ENCODE measurements around the gene CLCNKA. TPM values are rescaled to one million over a fixed set of nuclear protein-coding genes. Genes with fewer than 3 reads are reported as not detected.

Gene CLCNKA
- total and polyA plus RNA-seq, 7 experiments from 2014 or later, result not detected

DNA sequence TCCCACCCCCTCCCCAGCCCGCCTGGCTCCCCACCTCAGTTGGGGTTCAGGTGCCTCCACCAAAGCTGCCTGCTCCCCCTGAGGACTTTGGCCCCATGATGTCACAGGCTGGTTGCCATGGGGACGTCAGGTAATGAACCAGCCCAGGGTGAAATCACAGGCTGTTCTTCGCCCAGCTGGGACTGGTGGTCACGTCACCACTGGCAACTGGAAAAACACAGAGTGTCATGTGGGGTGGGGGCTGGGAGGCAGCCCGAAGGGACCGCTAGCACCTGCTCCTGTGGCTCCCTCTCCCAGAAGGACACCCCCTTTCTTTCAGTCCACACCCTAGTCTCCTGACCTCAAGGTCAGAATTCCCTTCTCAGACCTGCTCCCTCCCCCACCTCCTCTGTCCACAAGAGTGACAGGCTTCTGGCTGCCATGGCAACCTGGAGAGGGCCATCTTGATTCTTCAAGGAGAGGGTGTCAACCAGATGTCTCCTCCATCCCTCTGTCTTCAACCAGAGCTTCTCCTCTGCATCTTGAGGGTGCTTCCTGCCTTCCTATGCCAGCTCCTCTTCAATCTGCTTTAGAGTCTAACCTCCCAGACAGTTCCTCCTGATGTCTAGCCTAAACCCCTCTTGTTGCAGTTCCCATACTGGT lies 45.4 kb downstream of the CLCNKA start:
- H3K9me3 Mint-ChIP-seq, result no peaks in the 10 kb centered on the region

DNA sequence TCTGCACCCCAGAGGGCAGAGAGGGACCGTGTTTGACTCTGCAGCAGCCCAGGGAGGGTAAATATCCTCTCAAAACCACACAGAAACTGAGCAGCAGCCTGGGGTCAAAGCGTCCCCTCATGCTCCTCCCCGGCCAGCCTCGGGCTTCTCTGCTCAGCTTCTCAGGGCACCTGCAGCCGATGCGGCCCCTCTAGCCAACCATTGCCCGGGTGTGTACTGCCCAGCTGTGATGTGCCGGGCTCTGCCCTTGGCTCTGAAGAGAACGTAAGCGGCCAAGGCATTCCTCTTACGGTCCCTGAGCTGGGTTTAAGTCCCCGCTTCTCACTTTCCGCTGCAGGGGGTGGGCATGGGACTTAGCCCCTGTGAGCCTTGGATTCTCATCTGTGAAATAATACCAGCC lies 46.1 kb downstream of the CLCNKA start:
- peaks cover 11 to 50% (median 13%) of the 10 kb centered on the region in 7 donors for H3K4me1 Mint-ChIP-seq
- no peaks in the 10 kb centered on the region for H3K9me3 Mint-ChIP-seq
- no peaks in the 10 kb centered on the region for H3K9me3 ChIP-seq (ENCODE audit: control insufficient read depth in 2 of 3, low read length in 3 of 3)
- H3K4me3 ChIP-seq (ENCODE audit: low read length), result no peak overlapping the region
- no peaks in the 10 kb centered on the region for H3K36me3 Mint-ChIP-seq
- no peaks in the 10 kb centered on the region for H3K36me3 ChIP-seq (ENCODE audit: control insufficient read depth in 2 of 3, insufficient read depth in 3 of 3, low read length in 3 of 3)
- H3K27ac Mint-ChIP-seq, result peak overlapping the region in 1 of 9 donors; percentile 43
- ChIA-PET POLR2A (no interaction called here), CTCF (interaction anchor here (1.2 kb wide), 1 partner anchor 15 kb away, joined by 3 read pairs; no protein-coding TSS in a partner anchor)
- no peak overlapping the region for H3K27ac ChIP-seq (ENCODE audit: low read depth, low read length)
- DNase-seq, result no peak
- no peaks in the 10 kb centered on the region for H3K27me3 ChIP-seq (ENCODE audit: control insufficient read depth in 2 of 2, insufficient read depth in 2 of 2, low read length in 2 of 2)
- peaks cover 0 to 17% of the 10 kb centered on the region in 2 donors for H3K4me1 ChIP-seq (ENCODE audit: control insufficient read depth in 2 of 2, insufficient read depth in 2 of 2, low read length in 2 of 2)
- intact Hi-C loops (cut with micrococcal nuclease), result no loop called here
- no peak overlapping the region for H3K4me3 Mint-ChIP-seq
- ATAC-seq, result no peak
- H3K27me3 Mint-ChIP-seq, result peaks cover 0 to 47% (median 8%) of the 10 kb centered on the region in 5 donors

More for the DNA sequence above, 45.4 kb downstream of the CLCNKA start:
- no peaks in the 10 kb centered on the region for H3K9me3 ChIP-seq (ENCODE audit: control insufficient read depth in 2 of 3, low read length in 3 of 3)
- Mint-ChIP-seq H3K27me3 (peaks cover 0 to 40% (median 8%) of the 10 kb centered on the region in 5 donors), H3K27ac (peak overlapping the region in 1 of 9 donors; percentile 43), H3K36me3 (no peaks in the 10 kb centered on the region), H3K4me3 (peak overlapping the region in 1 of 10 donors; percentile 12), H3K4me1 (peaks cover 11 to 50% (median 13%) of the 10 kb centered on the region in 7 donors)
- H3K4me1 ChIP-seq (ENCODE audit: control insufficient read depth in 2 of 2, insufficient read depth in 2 of 2, low read length in 2 of 2), result peaks cover 0 to 17% of the 10 kb centered on the region in 2 donors
- CTCF ChIA-PET, result no interaction called here
- H3K27ac ChIP-seq (ENCODE audit: low read depth, low read length), result no peak overlapping the region
- intact Hi-C loops (cut with micrococcal nuclease), result no loop called here
- ATAC-seq (peak; percentile 12), DNase-seq (no peak)
- H3K4me3 ChIP-seq (ENCODE audit: low read length), result no peak overlapping the region
- POLR2A ChIA-PET, result no interaction called here
- H3K36me3 ChIP-seq (ENCODE audit: control insufficient read depth in 2 of 3, insufficient read depth in 3 of 3, low read length in 3 of 3), result no peaks in the 10 kb centered on the region
- H3K27me3 ChIP-seq (ENCODE audit: control insufficient read depth in 2 of 2, insufficient read depth in 2 of 2, low read length in 2 of 2), result no peaks in the 10 kb centered on the region

DNA sequence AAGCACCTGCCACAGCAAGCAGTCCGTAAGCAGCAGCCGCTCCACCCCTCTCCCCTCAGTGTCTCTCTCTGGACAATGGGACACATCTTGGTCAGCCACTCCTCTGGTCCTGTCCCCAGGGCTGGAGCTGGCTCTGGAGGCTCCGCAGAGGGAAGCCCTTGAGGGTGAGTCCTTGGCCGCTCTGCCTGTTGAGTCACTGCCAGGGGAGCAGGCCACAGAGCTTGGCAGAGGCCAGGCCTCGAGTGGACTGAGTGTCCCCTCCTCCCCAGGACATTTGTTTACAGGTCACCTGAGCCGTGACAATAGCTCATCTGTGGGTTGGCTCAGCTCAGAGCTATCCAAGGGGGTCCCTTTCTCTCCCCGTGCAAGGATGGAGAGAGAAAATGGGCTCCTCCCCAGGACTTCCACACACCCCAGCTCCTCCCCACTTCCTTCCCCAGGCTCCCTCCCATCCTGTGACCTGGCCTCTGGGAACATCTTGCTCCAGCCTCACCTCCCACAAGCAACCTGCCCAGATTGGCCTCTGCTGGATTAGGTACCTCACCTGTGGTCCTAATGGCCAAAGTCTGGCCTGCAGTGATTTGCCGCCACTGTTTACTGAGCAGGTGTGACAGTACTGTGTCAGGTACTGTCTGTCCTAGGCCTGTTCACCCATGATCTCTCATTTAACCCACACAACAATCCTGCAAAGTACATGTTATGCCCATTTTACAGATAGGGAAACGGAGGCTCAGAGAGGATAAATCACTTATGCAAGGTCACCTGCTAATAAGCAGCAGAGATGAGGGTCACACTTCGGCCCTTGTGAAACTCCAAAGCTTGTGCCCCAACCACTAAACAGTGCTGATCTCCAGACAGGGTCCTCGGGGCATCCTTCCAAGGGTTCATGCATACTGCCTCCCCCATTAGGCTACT lies 46.8 kb downstream of the CLCNKA start:
- Mint-ChIP-seq H3K27me3 (peaks cover under 1 to 48% (median 8%) of the 10 kb centered on the region in 5 donors), H3K4me3 (no peak overlapping the region), H3K4me1 (peaks cover 11 to 47% (median 13%) of the 10 kb centered on the region in 7 donors), H3K9me3 (no peaks in the 10 kb centered on the region), H3K36me3 (no peaks in the 10 kb centered on the region), H3K27ac (no peak overlapping the region)
- Histone ChIP-seq H3K27ac (ENCODE audit: low read depth, low read length) (no peak overlapping the region), H3K4me3 (ENCODE audit: low read length) (no peak overlapping the region), H3K9me3 (ENCODE audit: control insufficient read depth in 2 of 3, low read length in 3 of 3) (no peaks in the 10 kb centered on the region), H3K36me3 (ENCODE audit: control insufficient read depth in 2 of 3, insufficient read depth in 3 of 3, low read length in 3 of 3) (no peaks in the 10 kb centered on the region), H3K27me3 (ENCODE audit: control insufficient read depth in 2 of 2, insufficient read depth in 2 of 2, low read length in 2 of 2) (no peaks in the 10 kb centered on the region), H3K4me1 (ENCODE audit: control insufficient read depth in 2 of 2, insufficient read depth in 2 of 2, low read length in 2 of 2) (peaks cover 0 to 17% of the 10 kb centered on the region in 2 donors)
- no peak for ATAC-seq
- ChIA-PET POLR2A (no interaction called here), CTCF (interaction anchor here (0.7 to 1.2 kb wide), 2 partner anchors 14 to 180 kb away, joined by 3 read pairs; no protein-coding TSS in a partner anchor)
- no peak for DNase-seq
- intact Hi-C loops (cut with micrococcal nuclease), result no loop called here

- H3K27me3 Mint-ChIP-seq, result peaks cover 5 to 44% (median 12%) of the 10 kb centered on the region in 5 donors
- H3K27ac ChIP-seq (ENCODE audit: low read depth, low read length), result no peak overlapping the region
- ChIA-PET POLR2A (interaction anchor here (0.7 kb wide), 1 partner anchor 166 kb away, joined by 3 read pairs; the partner anchor contains the start of gene CPLANE2), CTCF (interaction anchor here (0.8 to 1.3 kb wide), 3 partner anchors 8 to 117 kb away, joined by 3 to 7 read pairs (median 4); no protein-coding TSS in a partner anchor)
- ATAC-seq, result no peak
- no peak overlapping the region for H3K4me3 ChIP-seq (ENCODE audit: low read length)
- peak overlapping the region in 1 of 9 donors; percentile 14 for H3K27ac Mint-ChIP-seq
- H3K4me3 Mint-ChIP-seq, result no peak overlapping the region
- peaks cover 0 to 6% of the 10 kb centered on the region in 2 donors for H3K27me3 ChIP-seq (ENCODE audit: control insufficient read depth in 2 of 2, insufficient read depth in 2 of 2, low read length in 2 of 2)
- peaks cover 13 to 33% (median 15%) of the 10 kb centered on the region in 7 donors for H3K4me1 Mint-ChIP-seq
- H3K4me1 ChIP-seq (ENCODE audit: control insufficient read depth in 2 of 2, insufficient read depth in 2 of 2, low read length in 2 of 2), result peaks cover 5 to 13% of the 10 kb centered on the region in 2 donors
- no peaks in the 10 kb centered on the region for H3K9me3 ChIP-seq (ENCODE audit: control insufficient read depth in 2 of 3, low read length in 3 of 3)
- no peak for DNase-seq
- peaks cover 0 to 2% (median 0%) of the 10 kb centered on the region in 5 donors for H3K36me3 Mint-ChIP-seq
- intact Hi-C loops (cut with micrococcal nuclease), result loop anchor here in 1 of 2 donors (5.0 kb wide), 1 partner anchor 282 kb away; the partner anchor contains the start of gene FBXO42
- peaks cover 0 to 2% (median 0%) of the 10 kb centered on the region in 11 donors for H3K9me3 Mint-ChIP-seq
- no peaks in the 10 kb centered on the region for H3K36me3 ChIP-seq (ENCODE audit: control insufficient read depth in 2 of 3, insufficient read depth in 3 of 3, low read length in 3 of 3)
These were observed 49.0 kb downstream of the CLCNKA start for GRCh38 chr1:16070640-16071355.

- ChIA-PET CTCF (interaction anchor here (13.1 kb wide), 1 partner anchor 116 kb away, joined by 240 read pairs; no protein-coding TSS in a partner anchor), POLR2A (interaction anchor here (0.9 kb wide), 1 partner anchor 90 kb away, joined by 3 read pairs; no protein-coding TSS in a partner anchor)
- Mint-ChIP-seq H3K27ac (no peak overlapping the region), H3K27me3 (peaks cover 5 to 47% (median 12%) of the 10 kb centered on the region in 5 donors), H3K4me1 (peaks cover 13 to 33% (median 15%) of the 10 kb centered on the region in 7 donors), H3K9me3 (peaks cover 0 to 2% (median 0%) of the 10 kb centered on the region in 11 donors), H3K4me3 (peak overlapping the region in 2 of 10 donors; percentile 32 to 61), H3K36me3 (peaks cover 0 to 2% (median 0%) of the 10 kb centered on the region in 5 donors)
- Histone ChIP-seq H3K9me3 (ENCODE audit: control insufficient read depth in 2 of 3, low read length in 3 of 3) (no peaks in the 10 kb centered on the region), H3K36me3 (ENCODE audit: control insufficient read depth in 2 of 3, insufficient read depth in 3 of 3, low read length in 3 of 3) (no peaks in the 10 kb centered on the region), H3K4me1 (ENCODE audit: control insufficient read depth in 2 of 2, insufficient read depth in 2 of 2, low read length in 2 of 2) (peaks cover 5 to 13% of the 10 kb centered on the region in 2 donors), H3K27me3 (ENCODE audit: control insufficient read depth in 2 of 2, insufficient read depth in 2 of 2, low read length in 2 of 2) (peaks cover 0 to 6% of the 10 kb centered on the region in 2 donors), H3K27ac (ENCODE audit: low read depth, low read length) (no peak overlapping the region), H3K4me3 (ENCODE audit: low read length) (no peak overlapping the region)
- intact Hi-C loops (cut with micrococcal nuclease), result loop anchor here in 1 of 2 donors (5.0 kb wide), 1 partner anchor 281 kb away; the partner anchor contains the start of gene FBXO42
- no peak for DNase-seq
- no peak for ATAC-seq
These were observed 49.8 kb downstream of the CLCNKA start for GRCh38 chr1:16071614-16072013.
